KMS-11 (cell line): ENCODE data around the gene FNIP1.

ENCODE experiments used
- H2AFZ ChIP-seq: fragments of 200-600 bp; sonication (generic); 2 replicates; pipeline ENCODE4 v1.6.1; 2016; ENCODE audit warnings: antibody characterized with exemption, mixed run types, low read depth
- H3K27ac ChIP-seq: fragments of 200-600 bp; sonication (generic); 2 replicates; pipeline ENCODE4 v1.6.1; 2016; ENCODE audit warnings: mild to moderate bottlenecking, mixed run types
- H3K27me3 ChIP-seq: fragments of 200-600 bp; sonication (generic); 2 replicates; pipeline ENCODE4 v1.6.1; 2017; ENCODE audit warnings: mild to moderate bottlenecking, low read depth, mixed run types, moderate library complexity; ENCODE audit not compliant: insufficient read depth
- H3K36me3 ChIP-seq: fragments of 200-600 bp; sonication (generic); 2 replicates; pipeline ENCODE4 v1.6.1; 2017; ENCODE audit warnings: mild to moderate bottlenecking, mixed run types; ENCODE audit not compliant: insufficient read depth
- H3K4me1 ChIP-seq: fragments of 200-600 bp; sonication (generic); 2 replicates; pipeline ENCODE4 v1.6.1; 2016; ENCODE audit warnings: mild to moderate bottlenecking, low read depth, mixed run types; ENCODE audit not compliant: poor library complexity, severe bottlenecking
- H3K4me2 ChIP-seq: fragments of 200-600 bp; sonication (generic); 2 replicates; pipeline ENCODE4 v1.7.0; 2016; ENCODE audit warnings: mild to moderate bottlenecking, mixed run types
- H3K4me3 ChIP-seq: fragments of 200-600 bp; sonication (generic); IDR thresholded peaks from 2 replicates; pipeline ENCODE4 v1.6.1; 2017; ENCODE audit warnings: low read depth, low read length, mixed read lengths; ENCODE audit not compliant: insufficient read depth
- H3K79me2 ChIP-seq: fragments of 200-600 bp; sonication (generic); 2 replicates; pipeline ENCODE4 v1.6.1; 2016; ENCODE audit warnings: low read depth, mixed run types; ENCODE audit not compliant: insufficient read depth
- H3K9ac ChIP-seq: fragments of 200-600 bp; sonication (generic); 2 replicates; pipeline ENCODE4 v1.6.1; 2016; ENCODE audit warnings: mild to moderate bottlenecking, mixed run types
- H4K20me1 ChIP-seq: fragments of 200-600 bp; sonication (generic); 2 replicates; pipeline ENCODE4 v1.6.1; 2016; ENCODE audit warnings: mild to moderate bottlenecking, mixed run types; ENCODE audit not compliant: insufficient read depth
- TF ChIP-seq, protein P1 (sequence below): fragments of 200-600 bp; sonication (generic); conservative IDR thresholded peaks from 2 replicates; pipeline ENCODE4 v1.6.1; 2017; ENCODE audit warnings: low read depth, mild to moderate bottlenecking, antibody characterized with exemption, low read length, moderate library complexity, mixed read lengths

FNIP1 gene

DNA sequence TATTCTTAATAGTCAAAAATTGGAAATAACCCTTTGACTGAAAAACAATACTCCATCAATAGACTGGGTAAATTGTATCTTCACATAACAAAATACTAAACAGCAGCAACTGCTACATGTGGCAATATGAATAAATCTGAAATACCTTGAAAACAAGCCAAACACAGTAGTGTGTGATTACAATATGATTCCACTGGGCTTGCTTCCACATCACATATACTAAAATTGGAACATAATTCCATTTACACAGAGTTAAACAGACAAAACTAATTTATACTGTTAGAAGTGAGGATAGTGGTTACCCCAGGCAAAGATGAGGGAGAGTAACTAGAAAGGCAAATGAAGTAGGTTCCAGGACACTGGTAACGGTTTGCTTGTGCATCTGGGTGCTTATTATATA is 20.4 kb downstream of the FNIP1 start:
- Histone ChIP-seq H3K79me2 (peaks cover 64% of the 10 kb centered on the region), H3K4me2 (no peak overlapping the region), H2AFZ (no peak overlapping the region), H3K36me3 (no peaks in the 10 kb centered on the region), H3K4me1 (peaks cover 25% of the 10 kb centered on the region), H3K27me3 (no peaks in the 10 kb centered on the region), H3K4me3 (no peak overlapping the region), H4K20me1 (0 out of 2 replicates have a peak, but pooled peaks cover 3% of the 10 kb centered on the region), H3K27ac (no peak overlapping the region), H3K9ac (no peak overlapping the region)
- TF ChIP-seq, protein P1, sequence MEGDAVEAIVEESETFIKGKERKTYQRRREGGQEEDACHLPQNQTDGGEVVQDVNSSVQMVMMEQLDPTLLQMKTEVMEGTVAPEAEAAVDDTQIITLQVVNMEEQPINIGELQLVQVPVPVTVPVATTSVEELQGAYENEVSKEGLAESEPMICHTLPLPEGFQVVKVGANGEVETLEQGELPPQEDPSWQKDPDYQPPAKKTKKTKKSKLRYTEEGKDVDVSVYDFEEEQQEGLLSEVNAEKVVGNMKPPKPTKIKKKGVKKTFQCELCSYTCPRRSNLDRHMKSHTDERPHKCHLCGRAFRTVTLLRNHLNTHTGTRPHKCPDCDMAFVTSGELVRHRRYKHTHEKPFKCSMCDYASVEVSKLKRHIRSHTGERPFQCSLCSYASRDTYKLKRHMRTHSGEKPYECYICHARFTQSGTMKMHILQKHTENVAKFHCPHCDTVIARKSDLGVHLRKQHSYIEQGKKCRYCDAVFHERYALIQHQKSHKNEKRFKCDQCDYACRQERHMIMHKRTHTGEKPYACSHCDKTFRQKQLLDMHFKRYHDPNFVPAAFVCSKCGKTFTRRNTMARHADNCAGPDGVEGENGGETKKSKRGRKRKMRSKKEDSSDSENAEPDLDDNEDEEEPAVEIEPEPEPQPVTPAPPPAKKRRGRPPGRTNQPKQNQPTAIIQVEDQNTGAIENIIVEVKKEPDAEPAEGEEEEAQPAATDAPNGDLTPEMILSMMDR: no peak

DNA sequence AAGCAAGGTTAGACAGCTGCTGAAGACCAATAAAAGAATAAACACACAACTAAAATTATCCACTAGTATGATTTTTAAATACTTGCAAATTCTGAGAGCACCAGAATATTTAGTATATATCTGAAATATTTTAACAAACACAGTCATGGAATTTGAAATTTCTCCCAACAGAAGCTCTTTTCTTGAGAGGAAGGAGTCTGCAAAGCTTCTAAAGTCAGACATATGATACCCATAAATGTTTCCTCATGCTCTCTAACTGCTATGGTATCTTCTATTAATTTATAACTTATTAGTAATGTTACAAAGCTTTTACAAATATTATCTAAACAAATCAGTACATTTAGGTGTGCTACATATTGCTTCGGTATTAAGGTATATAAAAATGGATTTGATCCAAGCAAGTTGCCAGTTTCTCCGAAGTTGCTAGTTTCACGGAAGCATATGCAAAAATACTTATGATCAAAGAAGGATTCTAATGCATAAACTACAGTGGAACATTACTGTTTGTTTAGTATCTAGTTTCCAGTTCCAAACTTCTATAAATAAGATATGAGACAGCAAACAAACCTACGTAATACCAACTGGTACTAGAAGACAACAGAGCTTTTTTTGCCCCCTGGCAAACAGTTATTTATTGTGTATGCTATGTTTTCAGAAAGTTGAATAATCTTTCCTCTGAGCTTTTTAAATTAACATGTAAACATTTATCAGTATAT is 22.0 kb downstream of the FNIP1 start:
- TF ChIP-seq, protein P1: no peak
- no peaks in the 10 kb centered on the region for H3K36me3 ChIP-seq
- H3K4me3 ChIP-seq: no peak overlapping the region
- H3K79me2 ChIP-seq: peaks cover 66% of the 10 kb centered on the region
- H3K4me1 ChIP-seq: peaks cover 14% of the 10 kb centered on the region
- no peak overlapping the region for H2AFZ ChIP-seq
- H3K9ac ChIP-seq: no peak overlapping the region
- no peaks in the 10 kb centered on the region for H3K27me3 ChIP-seq
- no peak overlapping the region for H3K27ac ChIP-seq
- no peak overlapping the region for H3K4me2 ChIP-seq
- peaks cover 7% of the 10 kb centered on the region; the same call in 1 of the 2 replicates for H4K20me1 ChIP-seq

DNA sequence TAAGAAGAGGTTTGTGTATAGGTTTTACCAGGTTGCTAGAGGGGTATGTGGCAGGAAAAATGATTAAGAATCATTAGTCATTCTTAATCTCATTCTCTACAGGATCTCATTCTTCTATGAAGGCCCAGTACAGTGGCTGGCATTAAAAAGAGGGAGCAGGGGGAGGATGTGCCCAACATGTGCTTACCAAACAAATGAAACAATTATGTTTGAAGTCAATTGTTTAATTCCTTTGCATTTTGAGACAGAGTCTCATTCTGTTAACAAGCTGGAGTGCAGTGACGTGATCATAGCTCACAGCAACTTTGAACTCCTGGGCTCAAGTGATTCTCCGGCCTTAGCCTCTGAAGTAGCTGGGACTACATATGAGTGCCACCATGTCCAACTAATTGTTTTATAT is 23.0 kb downstream of the FNIP1 start:
- Histone ChIP-seq H3K9ac (no peak overlapping the region), H3K27ac (no peak overlapping the region), H2AFZ (no peak overlapping the region), H3K79me2 (peaks cover 72% of the 10 kb centered on the region), H3K4me3 (no peak overlapping the region), H3K36me3 (no peaks in the 10 kb centered on the region), H3K4me2 (no peak overlapping the region), H3K4me1 (peaks cover 24% of the 10 kb centered on the region), H3K27me3 (no peaks in the 10 kb centered on the region), H4K20me1 (peaks cover 12% of the 10 kb centered on the region; the same call in 1 of the 2 replicates)
- TF ChIP-seq, protein P1: no peak

DNA sequence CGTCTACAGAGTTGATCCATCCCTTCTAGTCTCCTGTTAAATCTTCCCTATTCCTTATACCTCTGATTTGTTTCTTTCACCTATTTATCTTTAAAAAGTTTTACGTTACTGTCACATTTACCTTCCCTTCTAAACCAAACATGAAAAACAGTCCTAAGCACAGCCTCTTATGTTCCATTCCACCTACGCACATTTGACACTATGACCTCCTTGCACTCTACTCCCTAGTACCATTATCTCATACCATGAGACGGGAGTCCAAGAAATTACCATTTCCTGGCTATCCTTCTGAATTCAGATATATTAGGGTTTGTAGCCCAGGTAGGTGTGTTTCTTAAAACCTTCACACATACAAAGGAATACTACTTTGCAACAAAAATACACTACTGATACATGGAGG is 25.1 kb downstream of the FNIP1 start:
- no peak overlapping the region for H3K4me3 ChIP-seq
- peaks cover 76% of the 10 kb centered on the region for H3K79me2 ChIP-seq
- TF ChIP-seq, protein P1: no peak
- H3K27me3 ChIP-seq: no peaks in the 10 kb centered on the region
- H3K4me2 ChIP-seq: no peak overlapping the region
- H2AFZ ChIP-seq: no peak overlapping the region
- no peaks in the 10 kb centered on the region for H3K36me3 ChIP-seq
- peaks cover 26% of the 10 kb centered on the region for H3K4me1 ChIP-seq
- H4K20me1 ChIP-seq: peaks cover 12% of the 10 kb centered on the region; the same call in 1 of the 2 replicates
- H3K27ac ChIP-seq: no peak overlapping the region
- no peak overlapping the region for H3K9ac ChIP-seq
